NT2/D1 (cell line): ENCODE results near the gene OR51B5.

Source experiments
- YY1 ChIP-seq: IDR thresholded peaks from 2 replicates; pipeline ENCODE4 v1.6.1; 2011; ENCODE audit not compliant: insufficient read length, insufficient read depth
- ZNF274 ChIP-seq: IDR thresholded peaks from 2 replicates; pipeline ENCODE4 v1.6.1; 2011; ENCODE audit warnings: mild to moderate bottlenecking, low read depth, low read length

GRCh38 chr11:5297721-5298323 lies 45.5 kb downstream of the OR51B5 start:
- TF ChIP-seq YY1: no peak
- no peak for TF ChIP-seq ZNF274
